HepG2 (cell line): ENCODE measurements around the gene NRAS. TPM values are rescaled to one million over a fixed set of nuclear protein-coding genes. Genes with fewer than 3 reads are reported as not detected.

Experiments used
- ATAC-seq: fragments of 200-7000 bp; cut with Tn5 transposase; 3 replicates; pipeline ENCODE4 v1.9.1; 2020; ENCODE audit warnings: mild to moderate bottlenecking, moderate library complexity
- BruUV-seq: library from RNA; stranded (reverse); fragments of 400-500 nt; replicated peaks from 2 replicates; lab custom pipeline; 2021; lab: Mats Ljungman, UMichigan
- CTCF ChIA-PET: fragments of 300-600 bp; formaldehyde crosslinking; extraction: SDS; loops from one replicate; lab custom pipeline; 2021; ENCODE audit warnings: low total read pairs, inconsistent platforms, low intra/inter-chr PET ratio; lab: Yijun Ruan, JAX
- POLR2A ChIA-PET: fragments of 350-600 bp; sonication (Branson Sonifier 250); formaldehyde crosslinking; loops from one replicate; lab custom pipeline; 2020; ENCODE audit warnings: antibody characterized with exemption, inconsistent platforms; lab: Yijun Ruan, JAX
- DNase-seq: peaks from one replicate; pipeline ENCODE4 v3.0.0-alpha.2; 2015; ENCODE audit warnings: low spot score
- FAIRE-seq: peaks from 3 replicates; lab custom pipeline; 2011; peaks lifted over from hg19 to GRCh38; lab: Jason Lieb, UNC
- H2AFZ ChIP-seq: one replicate; pipeline ENCODE4 v1.6.1; 2011; ENCODE audit warnings: low read length, inconsistent platforms
- H3K27ac ChIP-seq: fragments of 300-600 bp; 3 replicates; pipeline ENCODE4 v1.8.0; 2011; ENCODE audit warnings: mixed run types, mild to moderate bottlenecking, mixed read lengths, low read length, inconsistent platforms; ENCODE audit not compliant: insufficient read depth; ENCODE audit errors: extremely low read length
- H3K27me3 ChIP-seq, 2 experiments: fragments of 200-600 bp in 1 of 2; 2 replicates in 1 of 2; 3 replicates in 1 of 2; pipeline versions ENCODE4 v1.6.0 to v1.8.0; 2011; ENCODE audit warnings: low read length in 2 of 2, mild to moderate bottlenecking in 2 of 2, moderate library complexity in 2 of 2, inconsistent platforms in 1 of 2; ENCODE audit not compliant: insufficient read depth in 2 of 2, control insufficient read depth in 1 of 2
- H3K36me3 ChIP-seq, 2 experiments: fragments of 200-600 bp in 1 of 2; replicated peaks in 1 of 2; 2 replicates in 1 of 2; 3 replicates in 1 of 2; pipeline versions ENCODE4 v1.5.1 to v1.8.0; 2011; ENCODE audit warnings: low read length in 2 of 2, inconsistent platforms in 1 of 2; ENCODE audit not compliant: insufficient read depth in 2 of 2, control insufficient read depth in 1 of 2
- H3K4me1 ChIP-seq: 2 replicates; pipeline ENCODE4 v1.5.1; 2012; ENCODE audit warnings: low read length, inconsistent platforms; ENCODE audit not compliant: insufficient read depth
- H3K4me2 ChIP-seq: 2 replicates; pipeline ENCODE4 v1.6.0; 2011; ENCODE audit warnings: low read depth, low read length, inconsistent platforms
- H3K4me3 ChIP-seq, 3 experiments: fragments of 200-600 bp in 1 of 3; sonication (generic), shearing (Covaris generic) in 1 of 3; replicated peaks in 1 of 3; 2 replicates each; pipeline ENCODE4 v1.5.1; 2011 to 2016; ENCODE audit warnings: low read length in 3 of 3, inconsistent platforms in 2 of 3, low read depth in 2 of 3, mild to moderate bottlenecking in 2 of 3, control low read depth in 1 of 3, mixed read lengths in 1 of 3; ENCODE audit not compliant: insufficient read depth in 1 of 3
- H3K79me2 ChIP-seq: one replicate; pipeline ENCODE4 v1.6.1; 2011; ENCODE audit warnings: low read length, inconsistent platforms; ENCODE audit not compliant: insufficient read depth
- H3K9ac ChIP-seq: 2 replicates; pipeline ENCODE4 v1.6.0; 2011; ENCODE audit warnings: mild to moderate bottlenecking, low read depth, low read length, inconsistent platforms; ENCODE audit not compliant: insufficient read depth
- H3K9me3 ChIP-seq: 2 replicates; pipeline ENCODE4 v1.5.1; 2012; ENCODE audit warnings: mild to moderate bottlenecking, low read length
- H4K20me1 ChIP-seq: 2 replicates; pipeline ENCODE4 v1.6.0; 2011; ENCODE audit warnings: inconsistent platforms, mild to moderate bottlenecking, low read length, moderate library complexity; ENCODE audit not compliant: insufficient read depth
- AHDC1 ChIP-seq: sonication (generic); formaldehyde crosslinking; IDR thresholded peaks from 2 replicates; pipeline ENCODE4 v1.5.1; 2020; ENCODE audit warnings: mild to moderate bottlenecking, missing genetic modification reagents, borderline replicate concordance
- ATF7-NPFF ChIP-seq: sonication (generic); formaldehyde crosslinking; IDR thresholded peaks from 2 replicates; pipeline ENCODE4 v1.8.1; 2023; ENCODE audit warnings: mild to moderate bottlenecking, low read depth, missing genetic modification reagents, moderate library complexity
- FOXA1 ChIP-seq, 2 experiments: fragments of 450-650 bp in 1 of 2; sonication (generic) in 1 of 2; formaldehyde crosslinking in 1 of 2; IDR thresholded peaks; 2 replicates each; pipeline versions ENCODE4 v1.4.0 to v1.6.1; 2016 to 2020; ENCODE audit warnings: missing genetic modification reagents in 1 of 2
- HOXA9 ChIP-seq: sonication (generic); formaldehyde crosslinking; IDR thresholded peaks from 2 replicates; pipeline ENCODE4 v1.8.1; 2022; ENCODE audit warnings: missing genetic modification reagents, mild to moderate bottlenecking, moderate library complexity, borderline replicate concordance
- MED1 ChIP-seq: sonication (generic); formaldehyde crosslinking; IDR thresholded peaks from 2 replicates; pipeline ENCODE4 v1.4.0; 2020; ENCODE audit warnings: missing genetic modification reagents
- NR2F2 ChIP-seq: IDR thresholded peaks from 2 replicates; pipeline ENCODE4 v1.6.1; 2012; ENCODE audit warnings: low read depth, inconsistent platforms, borderline replicate concordance
- PHF21A ChIP-seq: sonication (generic); formaldehyde crosslinking; IDR thresholded peaks from 2 replicates; pipeline ENCODE4 v1.5.0; 2020; ENCODE audit warnings: mild to moderate bottlenecking, missing genetic modification reagents
- SKI ChIP-seq: fragments of 450-650 bp; IDR thresholded peaks from one replicate; pipeline ENCODE4 v1.6.1; 2018; ENCODE audit warnings: mild to moderate bottlenecking; ENCODE audit not compliant: partially characterized antibody
- SKIL ChIP-seq: sonication (generic); formaldehyde crosslinking; IDR thresholded peaks from 2 replicates; pipeline ENCODE4 v1.8.0; 2022; ENCODE audit warnings: missing genetic modification reagents, mild to moderate bottlenecking, moderate library complexity, borderline replicate concordance
- SRY ChIP-seq: sonication (generic); formaldehyde crosslinking; IDR thresholded peaks from 2 replicates; pipeline ENCODE4 v1.8.0; 2022; ENCODE audit warnings: mild to moderate bottlenecking, missing genetic modification reagents
- UBTF ChIP-seq: sonication (generic); formaldehyde crosslinking; IDR thresholded peaks from 2 replicates; pipeline ENCODE4 v1.4.0; 2020; ENCODE audit warnings: mild to moderate bottlenecking, missing genetic modification reagents
- ZBTB38 ChIP-seq: sonication (generic); formaldehyde crosslinking; IDR thresholded peaks from 2 replicates; pipeline ENCODE4 v1.5.1; 2020; ENCODE audit warnings: mild to moderate bottlenecking, missing genetic modification reagents
- ZKSCAN1 ChIP-seq: fragments of 150-350 bp; IDR thresholded peaks from 2 replicates; pipeline ENCODE4 v1.6.1; 2014; ENCODE audit warnings: low read length
- ZMYM4 ChIP-seq: sonication (generic); formaldehyde crosslinking; IDR thresholded peaks from 2 replicates; pipeline ENCODE4 v1.8.1; 2023; ENCODE audit warnings: mild to moderate bottlenecking, missing genetic modification reagents
- WGBS: methylation state at CpG from one replicate; pipeline ENCODE4 v1.1.6; 2017; ENCODE audit warnings: low lambda C conversion rate; 5-methylcytosine and 5-hydroxymethylcytosine counted together
- in situ Hi-C: cut with HindIII; loops from 2 replicates; pipeline ENCODE4 v1.10.0; 2017; ENCODE audit warnings: low pct_unique_long_range_greater_than_20kb; ENCODE audit not compliant: extremely low pct_ligation_motif_present
- intact Hi-C: fragments of 100-400 bp; cut with micrococcal nuclease; formaldehyde crosslinking; loops from one replicate; pipeline ENCODE4 v1.10.0; 2022; ENCODE audit not compliant: unreplicated experiment
- polyA plus RNA-seq, 8 experiments: library from polyadenylated mRNA; depleted of rRNA in 3 of 8; stranded (reverse) in 7 of 8; unstranded in 1 of 8; fragments of >200 nt; fragmentation: Illumina TruSeq in 4 of 8; extraction: Trizol in 4 of 8; gene quantifications; 2 replicates each; pipeline versions ENCODE4 v1.2.1 to v1.2.3, GENCODE V29; 2011 to 2016; ENCODE audit warnings: low read depth in 4 of 8, missing spikeins in 1 of 8, mixed read lengths in 1 of 8; ENCODE audit not compliant: insufficient read depth in 1 of 8
- total RNA-seq, 5 experiments: library from RNA; depleted of rRNA; stranded (reverse); fragments of >200 nt; fragmentation: Illumina TruSeq; extraction: Trizol; gene quantifications; 2 replicates each; pipeline ENCODE4 v1.2.3, GENCODE V29; 2016; ENCODE audit warnings: low read depth in 1 of 5

The NRAS gene
- total and polyA plus RNA-seq, 2 of the 13 experiments (the other 11 are each of a cell fraction or from before 2014, with no cell fraction given): 38.6 to 58.8 TPM

- peak within 1 kb of the TSS; percentile 74 for H2AFZ ChIP-seq
- H3K27me3 ChIP-seq: peaks cover 0 to 23% of the 10 kb centered on the region in 2 experiments; a peak in 1 of 5 replicates
- ChIA-PET CTCF (interaction anchor here (2.9 kb wide), 1 partner anchor 323 kb away, joined by 12 read pairs; no protein-coding TSS in a partner anchor), POLR2A (interaction anchor here (0.7 to 1.7 kb wide), 3 partner anchors 47 to 111 kb away, joined by 4 to 8 read pairs (median 4); partner anchors contain the start of genes NRAS and SIKE1)
- no peaks in the 10 kb centered on the region for H4K20me1 ChIP-seq
- H3K79me2 ChIP-seq: no peaks in the 10 kb centered on the region
- peak within 1 kb of the TSS; percentile 99 for H3K4me2 ChIP-seq
- H3K36me3 ChIP-seq: no peaks in the 10 kb centered on the region
- BruUV-seq: no TSS peak
- in situ Hi-C loops (no loop called here), intact Hi-C loops (loop anchor here (2.0 kb wide), 1 partner anchor 323 kb away; no protein-coding TSS in a partner anchor)
- no peak for FAIRE-seq
- under 1% methylated on average over 18 of the region's 50 CpGs for WGBS
- peak within 1 kb of the TSS; percentile 32; the same call in 1 of the 2 replicates for H3K9ac ChIP-seq
- H3K4me3 ChIP-seq: peak within 1 kb of the TSS; percentile 53 to 80 (median 65)
- no peak for DNase-seq
- no peaks in the 10 kb centered on the region for H3K9me3 ChIP-seq
- peaks cover 17% of the 10 kb centered on the region for H3K4me1 ChIP-seq
- peak; percentile 74 for ATAC-seq
- no peak within 1 kb of the TSS for H3K27ac ChIP-seq
- TF ChIP-seq ZBTB38 (CRISPR knock-in tag) (no peak), FOXA1 (IDR thresholded peaks at IDR 0.05) (no peak), FOXA1 (CRISPR knock-in tag; IDR thresholded peaks at IDR 0.05) (no peak), ZMYM4 (CRISPR knock-in tag) (0 out of 2 replicates have a peak, but pooled peaks have one; percentile 51), PHF21A (CRISPR knock-in tag) (no peak), NR2F2 (no peak), MED1 (no peak), SRY (CRISPR knock-in tag) (no peak), SKIL (no peak), ATF7-NPFF (CRISPR knock-in tag) (no peak), ZKSCAN1 (no peak), HOXA9 (no peak), AHDC1 (no peak), SKI (no peak), UBTF (CRISPR knock-in tag) (peak; percentile 68)
These were observed 46.9 kb downstream of the NRAS start, which contains the start of gene DENND2C for GRCh38 chr1:114669562-114670082. DENND2C (minus strand) TSS chr1:114670049; CDS start chr1:114625984, 44,065 bp downstream.
